ENCODE results near the gene NAA60. TPM values are rescaled to one million over a fixed set of nuclear protein-coding genes. Genes with fewer than 3 reads are reported as not detected.
"Not testable (repeated sequence)": the region's sequence is repeated elsewhere in the genome, so short reads cannot be mapped to it uniquely, and the experiment has no call there.

Gene NAA60
- total RNA-seq, 1 donor from 2014 or later: 48.9 TPM

DNA sequence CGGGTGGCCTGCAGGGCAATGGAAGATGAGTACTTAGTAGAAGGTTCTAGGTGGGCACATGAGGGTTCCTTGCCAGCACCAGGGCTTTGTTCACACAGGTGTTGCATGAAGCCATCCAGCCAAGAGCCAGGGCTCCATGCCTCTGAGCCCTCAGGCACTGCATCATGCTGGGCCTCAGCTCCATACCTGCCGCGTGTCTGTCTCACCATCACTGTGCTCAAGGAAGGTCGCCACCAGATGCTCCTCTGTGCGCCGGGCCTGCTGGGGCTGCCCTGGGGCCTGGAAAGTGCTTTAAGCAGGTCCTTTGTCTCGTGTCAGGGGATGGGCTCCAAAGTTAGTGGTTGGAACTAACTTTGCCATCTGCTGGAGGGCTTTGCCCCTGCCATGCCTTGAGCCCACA, 26.3 kb downstream of the NAA60 start:
- Mint-ChIP-seq H3K27me3 (ENCODE audit: low read depth) (no peaks in the 10 kb centered on the region), H3K27ac (ENCODE audit: unreplicated experiment) (no peak overlapping the region), H3K4me3 (peak overlapping the region; percentile 31), H3K36me3 (ENCODE audit: low read depth) (peaks cover 3% of the 10 kb centered on the region), H3K4me1 (peaks cover 23% of the 10 kb centered on the region), H3K9me3 (no peaks in the 10 kb centered on the region)
- DNase-seq (ENCODE audit: low read depth, low spot score): no peak
- TF ChIP-seq, protein P1, sequence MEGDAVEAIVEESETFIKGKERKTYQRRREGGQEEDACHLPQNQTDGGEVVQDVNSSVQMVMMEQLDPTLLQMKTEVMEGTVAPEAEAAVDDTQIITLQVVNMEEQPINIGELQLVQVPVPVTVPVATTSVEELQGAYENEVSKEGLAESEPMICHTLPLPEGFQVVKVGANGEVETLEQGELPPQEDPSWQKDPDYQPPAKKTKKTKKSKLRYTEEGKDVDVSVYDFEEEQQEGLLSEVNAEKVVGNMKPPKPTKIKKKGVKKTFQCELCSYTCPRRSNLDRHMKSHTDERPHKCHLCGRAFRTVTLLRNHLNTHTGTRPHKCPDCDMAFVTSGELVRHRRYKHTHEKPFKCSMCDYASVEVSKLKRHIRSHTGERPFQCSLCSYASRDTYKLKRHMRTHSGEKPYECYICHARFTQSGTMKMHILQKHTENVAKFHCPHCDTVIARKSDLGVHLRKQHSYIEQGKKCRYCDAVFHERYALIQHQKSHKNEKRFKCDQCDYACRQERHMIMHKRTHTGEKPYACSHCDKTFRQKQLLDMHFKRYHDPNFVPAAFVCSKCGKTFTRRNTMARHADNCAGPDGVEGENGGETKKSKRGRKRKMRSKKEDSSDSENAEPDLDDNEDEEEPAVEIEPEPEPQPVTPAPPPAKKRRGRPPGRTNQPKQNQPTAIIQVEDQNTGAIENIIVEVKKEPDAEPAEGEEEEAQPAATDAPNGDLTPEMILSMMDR (conservative IDR thresholded peaks at IDR 0.05): no peak

DNA sequence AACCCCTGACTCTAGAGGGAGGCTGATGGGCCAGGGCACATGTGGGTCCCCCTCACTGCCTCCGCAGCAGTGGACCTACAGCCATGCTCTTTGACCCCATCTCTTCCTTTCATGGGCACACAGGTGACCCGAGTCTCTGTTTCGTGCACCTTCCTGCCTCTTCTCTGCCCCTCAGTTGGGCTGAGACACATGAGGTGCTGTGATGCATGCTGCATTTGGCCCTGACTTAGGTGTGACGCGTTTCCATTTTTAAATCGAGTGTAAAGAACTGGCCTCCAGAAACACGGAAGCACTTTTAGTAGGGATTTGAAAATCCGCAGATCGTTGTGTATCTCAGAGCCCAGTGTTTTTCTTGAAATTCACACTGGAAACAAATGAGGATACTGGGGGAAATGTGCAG, 27.2 kb downstream of the NAA60 start:
- Mint-ChIP-seq H3K4me3 (no peak overlapping the region), H3K4me1 (peaks cover 20% of the 10 kb centered on the region), H3K36me3 (ENCODE audit: low read depth) (peaks cover 3% of the 10 kb centered on the region), H3K27ac (ENCODE audit: unreplicated experiment) (no peak overlapping the region), H3K9me3 (no peaks in the 10 kb centered on the region), H3K27me3 (ENCODE audit: low read depth) (no peaks in the 10 kb centered on the region)
- TF ChIP-seq, protein P1 (conservative IDR thresholded peaks at IDR 0.05): no peak
- DNase-seq (ENCODE audit: low read depth, low spot score): no peak

DNA sequence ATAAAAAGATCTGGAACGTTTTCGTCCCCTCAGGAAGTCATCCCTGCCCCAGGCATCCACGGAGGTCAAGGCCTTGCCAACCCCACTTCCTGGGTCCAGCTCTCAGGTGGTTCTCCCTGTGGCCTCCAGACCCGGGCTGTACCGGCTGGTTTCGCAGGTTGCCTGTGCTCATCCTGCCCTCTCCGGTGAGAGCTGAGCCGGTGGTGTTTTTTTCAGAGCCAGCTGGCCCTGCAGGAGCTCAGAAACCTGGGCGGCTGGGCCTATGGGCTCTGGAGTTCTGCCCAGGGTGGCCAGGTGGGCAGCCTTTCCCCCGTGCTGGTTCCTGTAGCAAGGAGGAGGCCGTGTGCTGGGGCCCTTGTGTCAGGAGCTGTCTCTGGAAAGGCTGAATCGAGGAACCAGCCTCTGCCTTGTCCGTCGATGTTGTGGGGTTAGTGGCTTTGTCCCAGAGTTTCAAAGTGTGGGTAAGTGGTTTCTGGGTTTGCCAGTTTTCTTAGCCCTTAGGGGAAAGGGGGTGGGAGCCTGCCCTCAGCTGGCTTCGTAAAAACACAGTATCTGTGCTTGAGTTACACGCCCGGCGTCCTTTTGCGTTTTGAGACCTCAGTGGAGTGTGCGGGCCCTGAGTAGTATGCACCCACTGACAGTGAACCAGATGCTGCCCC, 28.2 kb downstream of the NAA60 start:
- TF ChIP-seq, protein P1 (conservative IDR thresholded peaks at IDR 0.05): no peak
- Mint-ChIP-seq H3K27ac (ENCODE audit: unreplicated experiment) (no peak overlapping the region), H3K9me3 (no peaks in the 10 kb centered on the region), H3K27me3 (ENCODE audit: low read depth) (no peaks in the 10 kb centered on the region), H3K36me3 (ENCODE audit: low read depth) (peaks cover under 1% of the 10 kb centered on the region), H3K4me3 (no peak overlapping the region), H3K4me1 (peaks cover 17% of the 10 kb centered on the region)
- DNase-seq (ENCODE audit: low read depth, low spot score): no peak

DNA sequence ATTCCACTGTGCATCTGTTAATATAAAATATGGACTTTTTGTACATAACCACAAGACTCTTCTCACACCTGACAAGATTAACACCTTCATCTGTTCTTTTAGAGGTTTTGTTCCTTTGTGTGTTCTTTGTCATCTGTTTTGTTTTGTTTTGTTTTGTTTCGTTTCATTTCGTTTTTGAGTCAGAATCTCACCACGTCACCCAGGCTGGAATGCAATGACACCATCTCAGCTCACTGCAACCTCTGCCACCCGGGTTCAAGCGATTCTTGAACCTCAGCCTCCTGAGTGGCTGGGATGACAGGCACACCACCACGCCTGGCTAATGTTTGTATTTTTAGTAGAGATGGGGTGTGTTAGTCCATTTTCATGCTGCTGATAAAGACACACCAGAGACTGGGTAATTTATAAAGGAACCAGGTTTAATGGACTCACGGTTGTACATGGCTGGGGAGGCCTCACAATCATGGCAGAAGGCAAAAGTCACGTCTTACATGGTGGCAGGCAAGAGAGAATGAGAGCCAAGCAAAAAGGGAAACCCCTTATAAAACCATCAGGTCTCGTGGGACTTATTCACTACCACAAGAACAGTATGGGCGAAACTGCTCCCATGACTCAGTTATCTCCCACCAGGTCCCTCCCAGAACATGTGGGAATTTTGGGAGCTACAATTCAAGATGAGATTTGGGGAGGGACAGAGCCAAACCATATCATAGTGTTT, 29.6 kb downstream of the NAA60 start:
- Mint-ChIP-seq H3K4me1 (peaks cover 5% of the 10 kb centered on the region), H3K4me3 (no peak overlapping the region), H3K27me3 (ENCODE audit: low read depth) (no peaks in the 10 kb centered on the region), H3K27ac (ENCODE audit: unreplicated experiment) (no peak overlapping the region), H3K36me3 (ENCODE audit: low read depth) (no peaks in the 10 kb centered on the region), H3K9me3 (no peaks in the 10 kb centered on the region)
- TF ChIP-seq, protein P1 (conservative IDR thresholded peaks at IDR 0.05): no peak
- DNase-seq (ENCODE audit: low read depth, low spot score): no peak

DNA sequence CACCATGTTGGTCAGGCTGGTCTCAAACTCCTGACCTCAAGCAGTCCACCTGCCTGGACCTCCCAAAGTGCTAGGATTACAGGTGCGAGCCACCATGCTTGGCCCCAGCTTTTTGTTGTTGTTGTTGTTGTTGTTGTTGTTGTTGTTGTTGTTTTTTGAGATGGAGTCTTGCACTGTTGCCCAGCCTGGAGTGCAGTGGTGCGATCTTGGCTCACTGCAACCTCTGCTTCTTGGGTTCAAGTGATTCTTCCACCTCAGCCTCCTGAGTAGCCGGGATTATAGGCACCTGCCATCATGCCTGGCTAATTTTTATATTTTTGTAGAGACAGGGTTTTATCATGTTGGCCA, 30.1 kb downstream of the NAA60 start:
- DNase-seq (ENCODE audit: low read depth, low spot score); H3K36me3 Mint-ChIP-seq (ENCODE audit: low read depth); H3K27ac Mint-ChIP-seq (ENCODE audit: unreplicated experiment); H3K27me3 Mint-ChIP-seq (ENCODE audit: low read depth); H3K4me3 Mint-ChIP-seq; H3K9me3 Mint-ChIP-seq; H3K4me1 Mint-ChIP-seq: not testable (repeated sequence)

DNA sequence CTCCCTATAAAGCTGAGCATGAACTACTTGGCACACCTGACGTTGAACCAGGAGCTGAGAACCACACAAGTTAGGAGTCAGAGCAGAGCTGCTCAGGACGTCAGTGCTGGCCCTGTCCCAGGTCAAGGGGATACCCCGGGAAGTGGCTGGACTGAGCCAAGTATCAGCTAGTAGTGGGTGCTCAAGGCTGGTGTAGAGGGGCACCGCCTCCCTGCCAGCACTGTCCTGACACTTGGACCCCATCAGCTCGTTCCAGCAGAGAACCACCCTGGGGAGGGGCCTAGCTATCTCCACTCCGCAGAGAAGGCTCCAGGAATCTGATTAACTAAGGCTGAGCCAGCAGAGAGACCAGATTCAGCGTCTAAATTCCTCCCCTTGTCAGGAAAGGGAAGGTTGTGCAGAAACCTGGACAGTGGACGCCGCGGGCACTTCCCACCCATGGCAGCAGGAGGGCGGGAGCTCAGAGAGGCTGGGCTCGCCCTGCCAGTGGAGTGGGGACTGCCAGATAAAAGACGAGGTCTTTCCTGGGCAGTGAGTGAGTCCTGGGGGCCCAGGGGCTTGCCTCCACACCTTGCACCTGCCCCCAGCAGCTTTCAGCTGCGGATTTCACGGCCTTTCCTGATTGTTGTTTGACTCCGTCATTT, 30.8 kb downstream of the NAA60 start:
- H3K4me1 Mint-ChIP-seq: peaks cover 7% of the 10 kb centered on the region
- DNase-seq (ENCODE audit: low read depth, low spot score): no peak
- no peaks in the 10 kb centered on the region for H3K27me3 Mint-ChIP-seq (ENCODE audit: low read depth)
- no peaks in the 10 kb centered on the region for H3K9me3 Mint-ChIP-seq
- TF ChIP-seq, protein P1 (conservative IDR thresholded peaks at IDR 0.05): no peak
- no peak overlapping the region for H3K4me3 Mint-ChIP-seq
- H3K36me3 Mint-ChIP-seq (ENCODE audit: low read depth): no peaks in the 10 kb centered on the region
- H3K27ac Mint-ChIP-seq (ENCODE audit: unreplicated experiment): no peak overlapping the region

DNA sequence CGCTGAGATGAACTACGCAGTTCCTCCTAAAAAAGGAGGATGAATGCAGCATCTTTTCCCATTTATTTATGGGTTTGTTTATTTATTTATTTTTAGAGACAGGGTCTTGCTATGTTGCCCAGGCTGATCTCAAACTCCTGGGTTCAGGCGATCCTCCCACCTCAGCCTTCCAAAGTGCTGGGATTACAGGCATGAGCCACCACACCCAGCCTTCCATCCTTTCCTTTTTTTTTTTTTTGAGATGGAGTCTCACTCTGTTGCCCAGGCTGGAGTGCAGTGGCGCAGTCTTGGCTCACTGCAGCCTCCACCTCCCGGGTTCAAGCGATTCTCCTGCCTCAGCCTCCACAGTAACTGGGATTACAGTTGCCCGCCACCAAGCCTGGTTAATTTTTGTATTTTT, 31.4 kb downstream of the NAA60 start:
- H3K4me1 Mint-ChIP-seq; H3K27ac Mint-ChIP-seq (ENCODE audit: unreplicated experiment); H3K27me3 Mint-ChIP-seq (ENCODE audit: low read depth); DNase-seq (ENCODE audit: low read depth, low spot score); H3K4me3 Mint-ChIP-seq; H3K36me3 Mint-ChIP-seq (ENCODE audit: low read depth); H3K9me3 Mint-ChIP-seq: not testable (repeated sequence)

Data from neural crest cell (in vitro differentiated cells).